Activated CD4-positive, alpha-beta T cell treated with anti-CD3 and anti-CD28 coated beads, Interleukin-2, amount 10 ng/mL, durations not matched to agents 24 days and 14 days (primary cell): ENCODE data around the gene WDR37. TPM values are rescaled to one million over a fixed set of nuclear protein-coding genes. Genes with fewer than 3 reads are reported as not detected.

Experiments
- DNase-seq: peaks from one replicate; pipeline ENCODE4 v3.0.0; 2022
- H3K27ac Mint-ChIP-seq: one replicate; pipeline ENCODE4 v1.8.0; 2022; ENCODE audit warnings: mild to moderate bottlenecking, mixed read lengths
- H3K27me3 Mint-ChIP-seq: one replicate; pipeline ENCODE4 v1.8.0; 2022; ENCODE audit warnings: mixed read lengths
- H3K36me3 Mint-ChIP-seq: one replicate; pipeline ENCODE4 v1.8.0; 2022; ENCODE audit warnings: low read depth, mild to moderate bottlenecking, mixed read lengths
- H3K4me1 Mint-ChIP-seq: one replicate; pipeline ENCODE4 v1.8.0; 2021; ENCODE audit warnings: mixed read lengths
- H3K4me3 Mint-ChIP-seq: one replicate; pipeline ENCODE4 v1.8.0; 2022; ENCODE audit warnings: mild to moderate bottlenecking, moderate library complexity, mixed read lengths
- H3K9me3 Mint-ChIP-seq: one replicate; pipeline ENCODE4 v1.8.0; 2021; ENCODE audit warnings: mixed read lengths
- intact Hi-C: fragments of 100-400 bp; cut with micrococcal nuclease; formaldehyde crosslinking; loops from one replicate; pipeline ENCODE4 v1.15.1; 2023
- total RNA-seq: library from RNA; stranded (reverse); gene quantifications from 2 replicates; pipeline ENCODE4 v1.2.3, GENCODE V29; 2022

Gene WDR37
- total RNA-seq, 1 donor from 2014 or later: 17.4 TPM

GRCh38 chr10:1121271-1121970 is 65.2 kb downstream of the WDR37 start:
- H3K27me3 Mint-ChIP-seq: no peaks in the 10 kb centered on the region
- DNase-seq: no peak
- H3K4me3 Mint-ChIP-seq: no peak overlapping the region
- H3K27ac Mint-ChIP-seq: peak overlapping the region; percentile 34
- intact Hi-C loops: no loop called here
- no peaks in the 10 kb centered on the region for H3K9me3 Mint-ChIP-seq
- peaks cover 74% of the 10 kb centered on the region for H3K36me3 Mint-ChIP-seq
- H3K4me1 Mint-ChIP-seq: peaks cover 28% of the 10 kb centered on the region

- Mint-ChIP-seq H3K27ac (no peak overlapping the region), H3K4me1 (peaks cover 21% of the 10 kb centered on the region)
Measured at GRCh38 chr10:1122349-1122748, 66.2 kb downstream of the WDR37 start.

GRCh38 chr10:1123198-1123597 is 67.0 kb downstream of the WDR37 start:
- peaks cover 20% of the 10 kb centered on the region for H3K4me1 Mint-ChIP-seq
- H3K36me3 Mint-ChIP-seq: peaks cover 68% of the 10 kb centered on the region
- H3K9me3 Mint-ChIP-seq: no peaks in the 10 kb centered on the region
- no peak overlapping the region for H3K4me3 Mint-ChIP-seq
- intact Hi-C loops: no loop called here
- peak overlapping the region; percentile 27 for H3K27ac Mint-ChIP-seq
- DNase-seq: no peak
- H3K27me3 Mint-ChIP-seq: no peaks in the 10 kb centered on the region

More at GRCh38 chr10:1122349-1122748, 66.2 kb downstream of the WDR37 start:
- H3K4me3 Mint-ChIP-seq: no peak overlapping the region
- H3K36me3 Mint-ChIP-seq: peaks cover 71% of the 10 kb centered on the region
- intact Hi-C loops: no loop called here
- no peaks in the 10 kb centered on the region for H3K9me3 Mint-ChIP-seq
- H3K27me3 Mint-ChIP-seq: no peaks in the 10 kb centered on the region
- DNase-seq: no peak

- peak overlapping the region; percentile 27 for H3K27ac Mint-ChIP-seq
- DNase-seq: no peak
Measured at GRCh38 chr10:1123972-1124371, 67.8 kb downstream of the WDR37 start.

GRCh38 chr10:1124796-1125195 is 68.6 kb downstream of the WDR37 start:
- no peaks in the 10 kb centered on the region for H3K9me3 Mint-ChIP-seq
- no peaks in the 10 kb centered on the region for H3K27me3 Mint-ChIP-seq
- H3K4me3 Mint-ChIP-seq: no peak overlapping the region
- intact Hi-C loops: no loop called here
- peaks cover 70% of the 10 kb centered on the region for H3K36me3 Mint-ChIP-seq
- no peak overlapping the region for H3K27ac Mint-ChIP-seq
- H3K4me1 Mint-ChIP-seq: peaks cover 15% of the 10 kb centered on the region
- no peak for DNase-seq

More at GRCh38 chr10:1123972-1124371, 67.8 kb downstream of the WDR37 start:
- H3K9me3 Mint-ChIP-seq: no peaks in the 10 kb centered on the region
- no peak overlapping the region for H3K4me3 Mint-ChIP-seq
- intact Hi-C loops: no loop called here
- H3K4me1 Mint-ChIP-seq: peaks cover 17% of the 10 kb centered on the region
- H3K27me3 Mint-ChIP-seq: no peaks in the 10 kb centered on the region
- peaks cover 69% of the 10 kb centered on the region for H3K36me3 Mint-ChIP-seq

- no peak overlapping the region for H3K4me3 Mint-ChIP-seq
- intact Hi-C loops: no loop called here
- no peak overlapping the region for H3K27ac Mint-ChIP-seq
- DNase-seq: no peak
- H3K36me3 Mint-ChIP-seq: peaks cover 74% of the 10 kb centered on the region
- H3K4me1 Mint-ChIP-seq: peaks cover 11% of the 10 kb centered on the region
- no peaks in the 10 kb centered on the region for H3K9me3 Mint-ChIP-seq
- no peaks in the 10 kb centered on the region for H3K27me3 Mint-ChIP-seq
Measured at GRCh38 chr10:1126461-1126860, 70.3 kb downstream of the WDR37 start.

- intact Hi-C loops: no loop called here
- Mint-ChIP-seq H3K9me3 (no peaks in the 10 kb centered on the region), H3K4me1 (peaks cover 6% of the 10 kb centered on the region), H3K36me3 (peaks cover 66% of the 10 kb centered on the region), H3K27me3 (no peaks in the 10 kb centered on the region), H3K4me3 (no peak overlapping the region), H3K27ac (no peak overlapping the region)
- DNase-seq: no peak
Measured at GRCh38 chr10:1127629-1128028, 71.4 kb downstream of the WDR37 start.

- Mint-ChIP-seq H3K36me3 (peaks cover 63% of the 10 kb centered on the region), H3K27ac (no peak overlapping the region), H3K27me3 (no peaks in the 10 kb centered on the region), H3K4me1 (peaks cover 5% of the 10 kb centered on the region), H3K9me3 (no peaks in the 10 kb centered on the region), H3K4me3 (no peak overlapping the region)
- no peak for DNase-seq
- intact Hi-C loops: no loop called here
Measured at GRCh38 chr10:1128115-1128514, 71.9 kb downstream of the WDR37 start.

GRCh38 chr10:1128649-1129048 is 72.5 kb downstream of the WDR37 start:
- intact Hi-C loops: no loop called here
- no peak for DNase-seq
- Mint-ChIP-seq H3K9me3 (no peaks in the 10 kb centered on the region), H3K27ac (no peak overlapping the region), H3K4me3 (no peak overlapping the region), H3K4me1 (peaks cover 5% of the 10 kb centered on the region), H3K36me3 (peaks cover 59% of the 10 kb centered on the region), H3K27me3 (no peaks in the 10 kb centered on the region)

- Mint-ChIP-seq H3K27ac (no peak overlapping the region), H3K36me3 (peaks cover 45% of the 10 kb centered on the region), H3K9me3 (no peaks in the 10 kb centered on the region), H3K4me3 (no peak overlapping the region), H3K27me3 (no peaks in the 10 kb centered on the region), H3K4me1 (peaks cover 7% of the 10 kb centered on the region)
- DNase-seq: no peak
- intact Hi-C loops: no loop called here
Measured at GRCh38 chr10:1130226-1130625, 74.0 kb downstream of the WDR37 start.

- intact Hi-C loops: no loop called here
- peaks cover 7% of the 10 kb centered on the region for H3K4me1 Mint-ChIP-seq
- no peaks in the 10 kb centered on the region for H3K27me3 Mint-ChIP-seq
- no peaks in the 10 kb centered on the region for H3K9me3 Mint-ChIP-seq
- peaks cover 39% of the 10 kb centered on the region for H3K36me3 Mint-ChIP-seq
- DNase-seq: no peak
- H3K27ac Mint-ChIP-seq: no peak overlapping the region
- H3K4me3 Mint-ChIP-seq: no peak overlapping the region
Measured at GRCh38 chr10:1130995-1131790, 75.0 kb downstream of the WDR37 start.

GRCh38 chr10:1132584-1132983 is 76.4 kb downstream of the WDR37 start:
- peaks cover 30% of the 10 kb centered on the region for H3K36me3 Mint-ChIP-seq
- H3K27me3 Mint-ChIP-seq: no peaks in the 10 kb centered on the region
- no peak overlapping the region for H3K4me3 Mint-ChIP-seq
- no peaks in the 10 kb centered on the region for H3K9me3 Mint-ChIP-seq
- DNase-seq: no peak
- H3K4me1 Mint-ChIP-seq: peaks cover 7% of the 10 kb centered on the region
- H3K27ac Mint-ChIP-seq: no peak overlapping the region
- intact Hi-C loops: no loop called here

GRCh38 chr10:1133495-1134045 is 77.4 kb downstream of the WDR37 start:
- Mint-ChIP-seq H3K9me3 (peaks cover 5% of the 10 kb centered on the region), H3K4me3 (no peak overlapping the region), H3K27me3 (peaks cover 5% of the 10 kb centered on the region), H3K36me3 (peaks cover 26% of the 10 kb centered on the region), H3K27ac (no peak overlapping the region), H3K4me1 (peaks cover 7% of the 10 kb centered on the region)
- DNase-seq: no peak
- intact Hi-C loops: no loop called here

GRCh38 chr10:1134156-1134555 is 78.0 kb downstream of the WDR37 start:
- Mint-ChIP-seq H3K4me1 (peaks cover 7% of the 10 kb centered on the region), H3K4me3 (no peak overlapping the region), H3K36me3 (peaks cover 24% of the 10 kb centered on the region), H3K27ac (no peak overlapping the region), H3K27me3 (peaks cover 10% of the 10 kb centered on the region), H3K9me3 (peaks cover 11% of the 10 kb centered on the region)
- intact Hi-C loops: no loop called here
- DNase-seq: no peak
